BLaER1 treated with 17β-estradiol and CSF1 and Interleukin-3, amounts not matched to agents 10 nM and 100 nM (cell line): ENCODE measurements around the gene CYP2W1.
"Not testable (repeated sequence)": the region's sequence is repeated elsewhere in the genome, so short reads cannot be mapped to it uniquely, and the experiment has no call there.

ENCODE experiments used
- H3K27ac ChIP-seq, 11 experiments: shearing (Covaris generic); formaldehyde crosslinking; 2 replicates each; pipeline ENCODE4 v1.8.1; 2022
- H3K27me3 ChIP-seq, 11 experiments: shearing (Covaris generic); formaldehyde crosslinking; 2 replicates each; pipeline ENCODE4 v1.8.1; 2022
- H3K36me3 ChIP-seq, 11 experiments: shearing (Covaris generic); formaldehyde crosslinking; 2 replicates each; pipeline ENCODE4 v1.8.1; 2022
- H3K4me1 ChIP-seq, 10 experiments: shearing (Covaris generic); formaldehyde crosslinking; 2 replicates each; pipeline ENCODE4 v1.8.1; 2022
- H3K4me2 ChIP-seq, 11 experiments: shearing (Covaris generic); formaldehyde crosslinking; 2 replicates each; pipeline ENCODE4 v1.8.1; 2022
- H3K4me3 ChIP-seq, 10 experiments: shearing (Covaris generic); formaldehyde crosslinking; 2 replicates each; pipeline ENCODE4 v1.8.1; 2022
- H3K9ac ChIP-seq, 11 experiments: shearing (Covaris generic); formaldehyde crosslinking; 2 replicates each; pipeline ENCODE4 v1.8.1; 2022
- H3K9me3 ChIP-seq, 11 experiments: shearing (Covaris generic); formaldehyde crosslinking; replicated peaks in 1 of 11; 2 replicates each; pipeline ENCODE4 v1.8.1; 2022
- H4K20me1 ChIP-seq, 11 experiments: shearing (Covaris generic); formaldehyde crosslinking; 2 replicates each; pipeline ENCODE4 v1.8.1; 2022
- Cebpa-rat ChIP-seq, 11 experiments: shearing (Covaris generic); IDR thresholded peaks; 2 replicates each; pipeline ENCODE4 v1.8.1; 2022

Gene CYP2W1

GRCh38 chr7:960269-960871 lies 22.6 kb upstream of the CYP2W1 start:
- Histone ChIP-seq H3K4me1 (peaks cover 100% of the 10 kb centered on the region in 10 experiments), H3K27ac (peak overlapping the region in 9 of 11 experiments; percentile 30 to 93 (median 85); a peak in 19 of 22 replicates), H3K27me3 (peaks cover 0 to 31% (median 0%) of the 10 kb centered on the region in 11 experiments; a peak in 9 of 22 replicates), H3K4me3 (peak overlapping the region in 6 of 10 experiments; percentile 8 to 40 (median 24); a peak in 4 of 20 replicates), H3K4me2 (peak overlapping the region; percentile 89 to 98 (median 94)), H4K20me1 (peaks cover 0 to 19% (median 15%) of the 10 kb centered on the region in 11 experiments; a peak in 11 of 22 replicates), H3K9ac (peak overlapping the region in 10 of 11 experiments; percentile 1 to 70 (median 50); a peak in 17 of 22 replicates), H3K9me3 (no peaks in the 10 kb centered on the region), H3K36me3 (no peaks in the 10 kb centered on the region)
- TF ChIP-seq Cebpa-rat (IDR thresholded peaks at IDR 0.05): no peak

GRCh38 chr7:960972-961371 lies 22.0 kb upstream of the CYP2W1 start:
- H3K27ac ChIP-seq: peak overlapping the region in 5 of 11 experiments; percentile 85 to 93 (median 88); a peak in 6 of 22 replicates
- H3K27me3 ChIP-seq: peaks cover 0 to 31% (median 0%) of the 10 kb centered on the region in 11 experiments; a peak in 9 of 22 replicates
- H3K4me1 ChIP-seq: peaks cover 100% of the 10 kb centered on the region in 10 experiments
- peaks cover 0 to 25% (median 21%) of the 10 kb centered on the region in 11 experiments; a peak in 13 of 22 replicates for H4K20me1 ChIP-seq
- H3K9ac ChIP-seq: peak overlapping the region in 8 of 11 experiments; percentile 21 to 70 (median 53); a peak in 11 of 22 replicates
- H3K4me3 ChIP-seq: peak overlapping the region in 3 of 10 experiments; percentile 8 to 40 (median 20); a peak in 1 of 20 replicates
- not testable (repeated sequence) for H3K36me3 ChIP-seq, H3K9me3 ChIP-seq
- peak overlapping the region; percentile 89 to 98 (median 94) for H3K4me2 ChIP-seq

- no peaks in the 10 kb centered on the region for H3K9me3 ChIP-seq
- H3K4me3 ChIP-seq: peak overlapping the region in 1 of 10 experiments; percentile 2; a peak in 1 of 20 replicates
- no peak for TF ChIP-seq Cebpa-rat (IDR thresholded peaks at IDR 0.05)
- H4K20me1 ChIP-seq: peaks cover 0 to 33% (median 29%) of the 10 kb centered on the region in 11 experiments; a peak in 16 of 22 replicates
- peak overlapping the region; percentile 89 to 98 (median 92) for H3K4me2 ChIP-seq
- H3K4me1 ChIP-seq: peaks cover 100% of the 10 kb centered on the region in 10 experiments
- peaks cover 0 to 31% (median 0%) of the 10 kb centered on the region in 11 experiments; a peak in 9 of 22 replicates for H3K27me3 ChIP-seq
- peak overlapping the region in 3 of 11 experiments; percentile 10 to 77 (median 22); a peak in 1 of 22 replicates for H3K27ac ChIP-seq
- peaks cover 3 to 7% (median 6%) of the 10 kb centered on the region in 11 experiments; a peak in 20 of 22 replicates for H3K36me3 ChIP-seq
- H3K9ac ChIP-seq: peak overlapping the region in 6 of 11 experiments; percentile 5 to 76 (median 47); a peak in 10 of 22 replicates
Observed at GRCh38 chr7:961546-962400, 21.2 kb upstream of the CYP2W1 start.

- Histone ChIP-seq H3K4me2 (peak overlapping the region; percentile 89 to 98 (median 92)), H3K9ac (peak overlapping the region in 6 of 11 experiments; percentile 52 to 76 (median 68); a peak in 7 of 22 replicates), H3K4me1 (peaks cover 100% of the 10 kb centered on the region in 10 experiments), H3K27ac (peak overlapping the region in 6 of 11 experiments; percentile 10 to 78 (median 70); a peak in 4 of 22 replicates), H3K9me3 (no peaks in the 10 kb centered on the region), H4K20me1 (peaks cover 0 to 41% (median 35%) of the 10 kb centered on the region in 11 experiments; a peak in 16 of 22 replicates), H3K4me3 (peak overlapping the region in 2 of 10 experiments; percentile 2 to 13; a peak in 1 of 20 replicates), H3K36me3 (peaks cover 11 to 15% (median 13%) of the 10 kb centered on the region in 11 experiments), H3K27me3 (peaks cover 0 to 31% (median 0%) of the 10 kb centered on the region in 11 experiments; a peak in 9 of 22 replicates)
- no peak for TF ChIP-seq Cebpa-rat (IDR thresholded peaks at IDR 0.05)
Observed at GRCh38 chr7:962401-963081, 20.4 kb upstream of the CYP2W1 start.

GRCh38 chr7:963236-964078 lies 19.5 kb upstream of the CYP2W1 start:
- TF ChIP-seq Cebpa-rat (IDR thresholded peaks at IDR 0.05): no peak
- Histone ChIP-seq H3K27me3 (peaks cover 0 to 31% (median 0%) of the 10 kb centered on the region in 11 experiments; a peak in 9 of 22 replicates), H3K4me3 (peak overlapping the region in 2 of 10 experiments; percentile 22 to 38; a peak in 1 of 20 replicates), H3K4me1 (peaks cover 100% of the 10 kb centered on the region in 10 experiments), H3K4me2 (peak overlapping the region; percentile 89 to 98 (median 92)), H3K9me3 (no peaks in the 10 kb centered on the region), H3K36me3 (peaks cover 20 to 24% (median 23%) of the 10 kb centered on the region in 11 experiments), H3K9ac (peak overlapping the region; percentile 27 to 76 (median 66); a peak in 20 of 22 replicates), H4K20me1 (peaks cover 0 to 50% (median 44%) of the 10 kb centered on the region in 11 experiments; a peak in 18 of 22 replicates), H3K27ac (peak overlapping the region in 10 of 11 experiments; percentile 39 to 99 (median 74); a peak in 20 of 22 replicates)

DNA sequence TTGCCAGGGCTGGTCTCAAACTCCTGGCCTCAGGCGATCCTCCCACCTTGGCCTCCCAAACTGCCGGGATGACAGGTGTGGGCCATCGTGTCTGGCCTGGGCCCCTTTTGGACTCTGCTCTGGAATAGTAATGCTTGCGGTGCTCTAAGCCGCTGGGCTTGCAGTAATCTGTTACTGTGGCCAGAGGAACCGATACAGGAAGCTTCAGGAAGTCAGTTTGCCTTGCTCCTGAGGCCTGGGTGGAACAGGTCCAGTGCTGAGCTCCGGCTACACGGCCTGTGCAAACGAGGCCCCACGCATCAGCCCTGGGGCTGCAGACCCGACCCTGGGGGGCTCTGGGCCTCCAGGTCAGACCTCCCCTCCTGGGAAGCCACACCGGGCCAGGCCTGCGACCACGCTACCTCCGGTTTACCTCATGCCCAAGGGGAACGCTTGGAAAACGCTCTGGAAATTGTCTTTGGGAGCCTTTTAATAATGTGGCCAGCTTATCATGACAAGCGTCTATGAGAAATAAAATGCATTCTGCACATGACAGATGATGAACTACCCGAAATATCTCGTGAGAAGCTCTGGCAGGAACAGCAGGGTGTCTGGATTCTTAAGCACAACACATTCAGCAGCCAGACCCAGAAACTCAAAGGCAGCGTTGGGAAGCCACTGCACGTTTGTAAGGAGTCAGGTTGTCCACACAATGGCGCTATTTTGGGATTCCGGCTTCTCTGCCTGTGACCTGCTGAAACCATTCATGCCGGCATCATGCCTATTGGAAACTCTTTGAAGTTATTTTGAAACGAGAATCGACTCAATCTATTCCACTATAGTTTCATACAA lies 18.4 kb upstream of the CYP2W1 start:
- Histone ChIP-seq H3K9me3 (no peaks in the 10 kb centered on the region), H3K27me3 (peaks cover 0 to 31% (median 0%) of the 10 kb centered on the region in 11 experiments; a peak in 9 of 22 replicates), H3K4me1 (peaks cover 99 to 100% (median 100%) of the 10 kb centered on the region in 10 experiments), H3K4me3 (peak overlapping the region in 3 of 10 experiments; percentile 4 to 18 (median 4); a peak in 2 of 20 replicates), H3K36me3 (peaks cover 27 to 36% (median 33%) of the 10 kb centered on the region in 11 experiments), H3K27ac (peak overlapping the region; percentile 11 to 99 (median 71); a peak in 21 of 22 replicates), H3K4me2 (peak overlapping the region; percentile 89 to 98 (median 92)), H3K9ac (peak overlapping the region; percentile 26 to 76 (median 66); a peak in 19 of 22 replicates), H4K20me1 (peaks cover 7 to 61% (median 54%) of the 10 kb centered on the region in 11 experiments; a peak in 19 of 22 replicates)
- TF ChIP-seq Cebpa-rat (IDR thresholded peaks at IDR 0.05): no peak
